ENCODE measurements around the gene CLIC3. TPM values are rescaled to one million over a fixed set of nuclear protein-coding genes. Genes with fewer than 3 reads are reported as not detected.
A peak's percentile ranks its signal among the peaks of the same experiment; 100 is the strongest.

Gene CLIC3
- total and polyA plus RNA-seq, 5 donors from 2014 or later = 0.38 to 4.5 (median 2.2) TPM

DNA sequence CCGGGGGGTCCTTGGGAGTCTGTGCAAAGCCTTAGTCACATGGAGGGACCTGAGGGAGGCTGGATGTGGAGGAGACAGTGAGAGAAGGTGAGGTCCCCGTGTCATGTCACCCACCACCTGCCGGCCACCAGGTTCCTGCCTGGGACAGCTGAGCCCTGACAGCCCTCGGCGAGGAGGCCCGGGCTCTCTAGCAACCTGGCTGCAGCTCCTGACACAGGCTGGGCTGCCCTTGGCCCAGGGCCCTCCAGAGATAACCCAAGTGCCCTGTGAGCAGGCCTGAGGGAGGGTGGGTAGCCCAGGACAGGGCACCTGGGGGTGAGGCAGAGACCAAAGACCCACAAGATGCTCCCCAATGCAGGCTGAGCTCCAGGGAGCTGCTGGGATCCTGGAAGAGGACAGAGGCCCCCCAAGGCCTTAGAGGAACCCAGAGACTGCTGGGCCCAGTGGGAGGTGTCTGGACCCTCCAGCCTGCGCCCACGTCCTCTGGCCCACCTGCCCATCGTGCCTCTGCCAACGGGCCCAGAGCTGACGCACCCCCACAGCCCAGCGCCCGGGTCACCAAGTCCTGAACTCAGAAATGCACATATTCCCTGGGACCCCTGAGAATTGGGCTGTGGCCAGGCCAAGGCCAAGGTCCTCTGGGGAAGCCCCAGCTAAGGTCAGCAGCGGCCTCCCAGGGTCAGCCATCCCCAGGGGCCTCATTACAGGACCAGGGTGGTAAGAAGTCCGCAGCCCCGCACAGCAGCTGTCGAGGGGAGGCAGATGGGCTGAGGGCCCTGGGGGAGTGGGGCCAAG is 27.8 kb downstream of the CLIC3 start:
- Histone ChIP-seq H3K4me1 (ENCODE audit: control insufficient read depth, insufficient read depth, low read length, poor library complexity, severe bottlenecking) (peaks cover 24% of the 10 kb centered on the region), H3K27me3 (ENCODE audit: control insufficient read depth, insufficient read depth, low read length) (no peaks in the 10 kb centered on the region), H3K4me3 (ENCODE audit: low read depth, low read length) (no peak overlapping the region), H3K36me3 (ENCODE audit: control insufficient read depth, insufficient read depth, low read length) (no peaks in the 10 kb centered on the region), H3K9me3 (ENCODE audit: control insufficient read depth in 2 of 2, low read length in 2 of 2) (no peaks in the 10 kb centered on the region), H3K27ac (ENCODE audit: insufficient read depth, low read length, poor library complexity, severe bottlenecking) (no peak overlapping the region)
- peaks cover 0 to 24% (median 8%) of the 10 kb centered on the region in 4 donors for H3K4me1 Mint-ChIP-seq
- H3K27me3 Mint-ChIP-seq = no peaks in the 10 kb centered on the region
- no peaks in the 10 kb centered on the region for H3K9me3 Mint-ChIP-seq
- no peak overlapping the region for H3K27ac Mint-ChIP-seq
- DNase-seq (no peak), ATAC-seq (ENCODE audit: low read depth in 2 of 2) (no peak)
- H3K36me3 Mint-ChIP-seq = no peaks in the 10 kb centered on the region
- H3K4me3 Mint-ChIP-seq = no peak overlapping the region

DNA sequence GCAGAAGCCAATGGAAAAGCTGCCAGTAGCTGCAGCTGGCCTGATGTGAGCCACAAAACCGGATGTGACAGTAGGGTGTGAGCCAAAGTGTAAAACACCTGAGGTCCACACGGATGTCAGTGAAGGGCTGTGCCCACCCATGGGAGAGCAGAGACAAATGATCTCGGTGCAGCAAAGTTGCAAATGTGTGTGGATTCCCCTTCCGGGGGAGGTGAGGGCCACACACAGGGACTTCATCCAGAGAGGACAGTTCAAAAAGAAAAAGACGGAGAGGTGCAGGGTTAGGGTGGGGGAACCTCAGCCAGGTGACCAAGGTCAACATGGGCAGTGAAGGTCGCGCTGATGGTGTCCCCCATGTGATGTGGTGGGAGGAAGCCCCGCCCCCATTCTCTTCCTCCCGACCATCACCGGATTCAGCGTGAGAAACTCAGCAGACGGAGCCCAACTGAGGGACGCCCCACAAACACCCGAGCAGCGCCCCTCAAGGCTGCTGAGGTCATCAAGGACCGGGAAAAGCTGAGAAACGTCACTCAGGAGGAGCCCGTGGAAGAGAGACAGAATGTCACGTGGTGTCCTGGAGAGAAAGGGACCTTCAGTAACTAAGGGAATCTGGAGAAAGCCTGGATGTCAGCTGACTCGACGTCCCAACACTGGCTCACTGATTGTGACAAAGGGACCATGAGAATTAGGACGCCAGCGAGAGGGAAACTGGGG is 30.4 kb downstream of the CLIC3 start:
- Mint-ChIP-seq H3K4me3 (peak overlapping the region; percentile 70 to 88 (median 82)), H3K4me1 (peaks cover 0 to 24% (median 13%) of the 10 kb centered on the region in 4 donors), H3K27ac (peak overlapping the region; percentile 39 to 82 (median 80)), H3K27me3 (no peaks in the 10 kb centered on the region), H3K9me3 (no peaks in the 10 kb centered on the region), H3K36me3 (no peaks in the 10 kb centered on the region)
- no peaks in the 10 kb centered on the region for H3K36me3 ChIP-seq (ENCODE audit: control insufficient read depth, insufficient read depth, low read length)
- H3K27ac ChIP-seq (ENCODE audit: insufficient read depth, low read length, poor library complexity, severe bottlenecking) = peak overlapping the region; percentile 19
- H3K4me1 ChIP-seq (ENCODE audit: control insufficient read depth, insufficient read depth, low read length, poor library complexity, severe bottlenecking) = peaks cover 40% of the 10 kb centered on the region
- no peaks in the 10 kb centered on the region for H3K27me3 ChIP-seq (ENCODE audit: control insufficient read depth, insufficient read depth, low read length)
- ATAC-seq (ENCODE audit: low read depth in 2 of 2) (peak; percentile 23 to 54), DNase-seq (peak in 2 of 3 donors; percentile 34 to 65)
- no peaks in the 10 kb centered on the region for H3K9me3 ChIP-seq (ENCODE audit: control insufficient read depth in 2 of 2, low read length in 2 of 2)
- no peak overlapping the region for H3K4me3 ChIP-seq (ENCODE audit: low read depth, low read length)

DNA sequence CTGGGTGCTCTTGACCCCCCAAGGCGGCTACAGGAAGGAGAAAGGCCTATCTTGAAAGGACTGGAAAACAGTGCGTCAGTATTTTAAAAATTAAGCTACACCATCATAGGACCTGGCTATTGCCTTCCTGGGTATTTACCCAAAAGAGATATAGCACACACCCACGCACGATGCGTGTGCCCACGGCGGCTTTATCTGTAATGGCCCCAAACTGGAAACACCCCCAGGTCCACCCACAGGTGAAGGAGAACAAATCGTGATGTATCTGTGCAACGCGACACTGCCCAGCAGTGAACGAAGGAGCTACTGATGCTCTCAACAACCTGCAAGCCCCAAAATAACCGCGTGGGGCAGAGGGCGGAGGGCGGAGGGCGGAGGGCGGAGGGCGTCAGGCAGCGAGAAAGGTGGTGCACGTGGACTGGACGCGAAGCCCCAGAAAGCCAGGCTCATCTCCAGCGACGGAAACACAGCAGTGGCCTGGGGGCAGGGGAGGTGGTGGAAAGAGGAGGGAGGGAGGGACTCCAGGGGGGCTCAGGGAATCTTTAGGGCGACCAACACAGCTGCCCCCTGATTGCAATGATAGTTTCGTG is 31.4 kb downstream of the CLIC3 start:
- H3K27ac ChIP-seq (ENCODE audit: insufficient read depth, low read length, poor library complexity, severe bottlenecking) = no peak overlapping the region

DNA sequence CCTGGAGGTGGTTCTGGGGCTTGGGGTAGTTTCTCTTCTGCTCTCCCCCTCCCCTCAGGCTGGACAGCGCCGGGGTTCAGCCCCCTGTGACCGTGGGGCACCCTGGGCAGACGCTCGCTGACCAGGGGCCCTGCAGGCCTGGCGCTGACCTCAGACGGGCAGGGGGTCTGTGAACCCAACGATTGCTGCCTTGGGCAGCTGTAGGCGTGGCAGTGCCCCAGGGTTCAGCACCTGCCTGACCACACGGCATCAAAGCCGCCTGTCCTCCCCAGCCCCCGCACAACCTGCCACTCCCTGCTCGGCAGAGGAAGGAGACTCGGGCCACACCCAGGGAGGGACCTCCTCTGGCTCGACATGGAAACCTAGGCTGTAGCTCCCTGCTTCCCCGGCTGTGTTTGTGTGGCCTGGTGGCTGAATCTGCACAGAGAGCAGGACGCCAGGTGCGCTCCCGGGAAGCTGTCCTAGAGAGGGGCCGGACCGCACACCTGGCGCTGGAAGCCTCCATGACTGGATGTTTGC is 32.1 kb downstream of the CLIC3 start:
- Histone ChIP-seq H3K4me1 (ENCODE audit: control insufficient read depth, insufficient read depth, low read length, poor library complexity, severe bottlenecking) (peaks cover 53% of the 10 kb centered on the region), H3K27ac (ENCODE audit: insufficient read depth, low read length, poor library complexity, severe bottlenecking) (no peak overlapping the region), H3K36me3 (ENCODE audit: control insufficient read depth, insufficient read depth, low read length) (no peaks in the 10 kb centered on the region), H3K9me3 (ENCODE audit: control insufficient read depth in 2 of 2, low read length in 2 of 2) (no peaks in the 10 kb centered on the region), H3K4me3 (ENCODE audit: low read depth, low read length) (no peak overlapping the region), H3K27me3 (ENCODE audit: control insufficient read depth, insufficient read depth, low read length) (no peaks in the 10 kb centered on the region)
- peak overlapping the region in 1 of 4 donors; percentile 12 for H3K4me3 Mint-ChIP-seq
- peaks cover 0 to 27% (median 13%) of the 10 kb centered on the region in 4 donors for H3K4me1 Mint-ChIP-seq
- ATAC-seq (ENCODE audit: low read depth in 2 of 2) = no peak
- peak overlapping the region in 1 of 3 donors; percentile 20 for H3K27ac Mint-ChIP-seq
- no peak for DNase-seq
- no peaks in the 10 kb centered on the region for H3K9me3 Mint-ChIP-seq
- no peaks in the 10 kb centered on the region for H3K27me3 Mint-ChIP-seq
- no peaks in the 10 kb centered on the region for H3K36me3 Mint-ChIP-seq

More for the DNA sequence above, 31.4 kb downstream of the CLIC3 start:
- Histone ChIP-seq H3K36me3 (ENCODE audit: control insufficient read depth, insufficient read depth, low read length) (no peaks in the 10 kb centered on the region), H3K9me3 (ENCODE audit: control insufficient read depth in 2 of 2, low read length in 2 of 2) (no peaks in the 10 kb centered on the region), H3K4me3 (ENCODE audit: low read depth, low read length) (no peak overlapping the region), H3K27me3 (ENCODE audit: control insufficient read depth, insufficient read depth, low read length) (no peaks in the 10 kb centered on the region), H3K4me1 (ENCODE audit: control insufficient read depth, insufficient read depth, low read length, poor library complexity, severe bottlenecking) (peaks cover 46% of the 10 kb centered on the region)
- Mint-ChIP-seq H3K4me1 (peaks cover 0 to 26% (median 13%) of the 10 kb centered on the region in 4 donors), H3K4me3 (peak overlapping the region in 1 of 4 donors; percentile 12), H3K9me3 (no peaks in the 10 kb centered on the region), H3K27me3 (no peaks in the 10 kb centered on the region), H3K27ac (no peak overlapping the region), H3K36me3 (no peaks in the 10 kb centered on the region)
- no peak for ATAC-seq (ENCODE audit: low read depth in 2 of 2)
- no peak for DNase-seq

DNA sequence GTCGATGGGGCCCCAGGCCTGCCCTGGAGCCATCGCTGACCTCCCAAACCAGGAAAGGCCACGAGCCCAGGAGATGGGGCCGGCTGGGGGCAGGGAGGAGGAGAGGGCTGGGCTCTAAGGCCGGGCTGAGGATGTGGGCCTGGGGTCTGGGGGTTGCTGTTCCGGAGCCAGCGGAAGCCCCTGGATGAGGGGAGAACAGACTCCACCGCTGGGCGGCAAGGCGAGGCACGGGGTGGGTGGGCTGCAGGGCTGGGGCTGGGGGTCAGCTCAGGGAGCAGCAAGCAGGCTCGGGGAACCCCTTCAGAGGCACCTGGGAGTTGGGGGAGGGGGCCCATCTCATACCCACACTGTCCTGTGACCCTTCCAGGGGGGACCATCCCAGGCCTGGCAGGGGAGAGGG is 32.6 kb downstream of the CLIC3 start:
- H3K27ac ChIP-seq (ENCODE audit: insufficient read depth, low read length, poor library complexity, severe bottlenecking) = no peak overlapping the region
- ATAC-seq (ENCODE audit: low read depth in 2 of 2) = no peak

DNA sequence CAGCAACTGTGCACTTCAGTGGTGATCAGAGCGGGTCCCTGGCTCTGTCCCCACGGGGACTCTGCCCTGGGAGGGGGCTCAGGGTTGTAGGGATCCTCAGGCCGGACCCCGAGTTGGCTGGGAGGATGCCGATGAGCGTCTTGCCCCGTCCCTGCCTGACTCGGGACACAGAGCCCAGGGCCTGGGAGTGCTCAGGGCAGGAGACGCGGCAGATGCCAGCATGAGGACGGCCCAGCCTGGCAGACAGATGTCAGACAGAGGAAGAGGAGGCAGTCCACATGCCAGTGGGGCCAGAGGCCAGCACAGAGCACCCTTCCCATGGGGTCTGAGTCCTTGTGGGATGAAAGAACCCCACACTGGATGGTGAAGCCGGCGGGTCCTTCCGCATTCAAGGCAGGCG is 33.0 kb downstream of the CLIC3 start:
- Mint-ChIP-seq H3K27ac (no peak overlapping the region), H3K4me1 (peaks cover 0 to 27% (median 13%) of the 10 kb centered on the region in 4 donors), H3K9me3 (no peaks in the 10 kb centered on the region), H3K27me3 (no peaks in the 10 kb centered on the region), H3K4me3 (peak overlapping the region in 1 of 4 donors; percentile 67), H3K36me3 (no peaks in the 10 kb centered on the region)
- DNase-seq (no peak), ATAC-seq (ENCODE audit: low read depth in 2 of 2) (no peak)
- Histone ChIP-seq H3K9me3 (ENCODE audit: control insufficient read depth in 2 of 2, low read length in 2 of 2) (no peaks in the 10 kb centered on the region), H3K4me3 (ENCODE audit: low read depth, low read length) (no peak overlapping the region), H3K4me1 (ENCODE audit: control insufficient read depth, insufficient read depth, low read length, poor library complexity, severe bottlenecking) (peaks cover 59% of the 10 kb centered on the region), H3K27ac (ENCODE audit: insufficient read depth, low read length, poor library complexity, severe bottlenecking) (no peak overlapping the region), H3K36me3 (ENCODE audit: control insufficient read depth, insufficient read depth, low read length) (no peaks in the 10 kb centered on the region), H3K27me3 (ENCODE audit: control insufficient read depth, insufficient read depth, low read length) (no peaks in the 10 kb centered on the region)

More for the DNA sequence above, 32.6 kb downstream of the CLIC3 start:
- Histone ChIP-seq H3K4me3 (ENCODE audit: low read depth, low read length) (no peak overlapping the region), H3K27me3 (ENCODE audit: control insufficient read depth, insufficient read depth, low read length) (no peaks in the 10 kb centered on the region), H3K36me3 (ENCODE audit: control insufficient read depth, insufficient read depth, low read length) (no peaks in the 10 kb centered on the region), H3K9me3 (ENCODE audit: control insufficient read depth in 2 of 2, low read length in 2 of 2) (no peaks in the 10 kb centered on the region), H3K4me1 (ENCODE audit: control insufficient read depth, insufficient read depth, low read length, poor library complexity, severe bottlenecking) (peaks cover 58% of the 10 kb centered on the region)
- no peaks in the 10 kb centered on the region for H3K27me3 Mint-ChIP-seq
- H3K36me3 Mint-ChIP-seq = no peaks in the 10 kb centered on the region
- no peak overlapping the region for H3K4me3 Mint-ChIP-seq
- DNase-seq = no peak
- H3K27ac Mint-ChIP-seq = no peak overlapping the region
- H3K4me1 Mint-ChIP-seq = peaks cover 0 to 27% (median 13%) of the 10 kb centered on the region in 4 donors
- no peaks in the 10 kb centered on the region for H3K9me3 Mint-ChIP-seq

DNA sequence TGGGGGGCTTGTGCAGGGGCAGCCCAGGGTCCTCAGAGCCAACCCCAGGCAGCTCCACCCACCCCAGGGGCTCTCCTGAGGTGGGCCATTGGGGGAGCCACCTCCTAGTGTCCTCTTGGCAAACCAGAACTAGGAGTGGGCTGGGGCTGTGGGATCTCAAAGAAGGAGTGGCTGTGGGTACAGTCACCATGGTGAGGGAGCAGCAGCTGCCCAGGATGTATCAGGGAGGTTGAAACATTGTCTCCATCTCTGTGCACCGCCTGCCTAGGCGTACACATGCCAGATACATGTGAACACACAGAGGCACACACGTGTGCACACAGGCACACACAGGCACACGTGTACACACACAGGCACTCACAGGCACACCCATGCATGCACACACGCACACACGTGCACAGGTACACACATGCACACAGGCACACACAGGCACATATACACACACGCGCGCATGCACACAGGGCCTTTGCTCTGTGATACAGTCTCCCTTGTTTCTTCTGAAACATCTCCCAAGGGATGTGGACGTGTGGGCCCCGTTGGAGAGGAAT is 33.6 kb downstream of the CLIC3 start:
- Histone ChIP-seq H3K4me3 (ENCODE audit: low read depth, low read length) (no peak overlapping the region), H3K27ac (ENCODE audit: insufficient read depth, low read length, poor library complexity, severe bottlenecking) (no peak overlapping the region), H3K4me1 (ENCODE audit: control insufficient read depth, insufficient read depth, low read length, poor library complexity, severe bottlenecking) (peaks cover 59% of the 10 kb centered on the region), H3K27me3 (ENCODE audit: control insufficient read depth, insufficient read depth, low read length) (no peaks in the 10 kb centered on the region), H3K9me3 (ENCODE audit: control insufficient read depth in 2 of 2, low read length in 2 of 2) (no peaks in the 10 kb centered on the region), H3K36me3 (ENCODE audit: control insufficient read depth, insufficient read depth, low read length) (no peaks in the 10 kb centered on the region)
- Mint-ChIP-seq H3K4me1 (peaks cover 0 to 27% (median 13%) of the 10 kb centered on the region in 4 donors), H3K36me3 (no peaks in the 10 kb centered on the region), H3K27me3 (no peaks in the 10 kb centered on the region), H3K9me3 (no peaks in the 10 kb centered on the region), H3K27ac (peak overlapping the region in 2 of 3 donors; percentile 63 to 83), H3K4me3 (peak overlapping the region in 1 of 4 donors; percentile 67)
- DNase-seq (no peak), ATAC-seq (ENCODE audit: low read depth in 2 of 2) (no peak)

Measured in CD4-positive, CD25-positive, alpha-beta regulatory T cell (primary cell).